Adrenal gland (tissue), 12 donors: Measurements from ENCODE around the gene CSTPP1. TPM values are rescaled to one million over a fixed set of nuclear protein-coding genes. Genes with fewer than 3 reads are reported as not detected.
"Not testable (repeated sequence)": the region's sequence is repeated elsewhere in the genome, so short reads cannot be mapped to it uniquely, and the experiment has no call there.

Experiments
- DNase-seq, 7 donors: peaks; one replicate each; pipeline ENCODE4 v3.0.0-alpha.2; 2019 to 2020
- H3K27ac ChIP-seq, 5 donors: fragments of 200-600 bp; sonication (generic) in 4 of 5; 1 replicate in 3 of 5; 2 replicates in 2 of 5; pipeline versions ENCODE4 v1.5.1 to v1.8.0; 2016 to 2020; ENCODE audit warnings: mild to moderate bottlenecking in 1 of 5
- H3K27me3 ChIP-seq: fragments of 200-600 bp; 2 replicates; pipeline ENCODE4 v1.8.0; 2021
- H3K36me3 ChIP-seq, 2 donors: fragments of 200-600 bp; replicated peaks in 1 of 2; 1 replicate in 1 of 2; 2 replicates in 1 of 2; pipeline versions ENCODE4 v1.5.1 to v1.8.0; 2018 to 2022
- H3K4me1 ChIP-seq, 2 donors: fragments of 200-600 bp; replicated peaks in 1 of 2; 1 replicate in 1 of 2; 2 replicates in 1 of 2; pipeline versions ENCODE4 v1.5.1 to v1.8.0; 2018 to 2021
- H3K4me3 ChIP-seq, 4 donors: fragments of 200-600 bp; sonication (generic) in 3 of 4; one replicate each; pipeline ENCODE4 v1.5.1; 2016 to 2018
- H3K9me3 ChIP-seq, 3 donors: fragments of 200-600 bp; sonication (generic) in 1 of 3; replicated peaks in 1 of 3; 1 replicate in 2 of 3; 2 replicates in 1 of 3; pipeline versions ENCODE4 v1.5.1 to v1.8.0; 2016 to 2021
- CTCF ChIP-seq, 6 experiments: fragments of 450-650 bp in 4 of 6; fragments of 200-600 bp in 2 of 6; sonication (generic) in 1 of 6; IDR thresholded peaks; 1 replicate in 5 of 6; 2 replicates in 1 of 6; pipeline versions ENCODE4 v1.5.1 to v1.8.0; 2016 to 2021; ENCODE audit warnings: antibody characterized with exemption in 6 of 6, mild to moderate bottlenecking in 2 of 6, moderate library complexity in 1 of 6
- POLR2A ChIP-seq, 2 donors: fragments of 450-650 bp; IDR thresholded peaks; one replicate each; pipeline ENCODE4 v1.6.1; 2017; ENCODE audit warnings: antibody characterized with exemption in 2 of 2, mild to moderate bottlenecking in 2 of 2, moderate library complexity in 1 of 2
- WGBS, 4 donors: extraction: QIAGEN DNeasy Blood & Tissue Kit in 2 of 4; methylation state at CpG; one replicate each; pipeline versions ENCODE4 v1.1.5 to v1.1.7; 2013 to 2017; 5-methylcytosine and 5-hydroxymethylcytosine counted together
- intact Hi-C, 2 donors: fragments of 100-400 bp; cut with DNase I; formaldehyde crosslinking; loops; one replicate each; pipeline versions ENCODE4 v1.14.1 to v1.15.0; 2022 to 2023
- microRNA-seq, 3 donors: library from miRNA; unstranded; fragments of <30 nt; microRNA quantifications; one replicate each; pipeline ENCODE4, GENCODE V29; 2017 to 2020
- polyA plus RNA-seq, 3 donors: library from polyadenylated mRNA; stranded (reverse); fragments of 200-250 nt in 2 of 3; fragments of 350-450 nt in 1 of 3; fragmentation: Illumina TruSeq in 1 of 3; extraction: RNeasy Lipid Tissue Mini Kit (QIAGEN cat#74804) in 1 of 3; gene quantifications; one replicate each; pipeline ENCODE4 v1.2.3, GENCODE V29; 2013 to 2014
- small RNA-seq, 2 donors: library from RNA; depleted of rRNA; stranded (forward); fragments of <200 nt; gene quantifications; one replicate each; pipeline ENCODE3, GENCODE V24; 2016
- total RNA-seq, 9 donors: library from RNA; depleted of rRNA in 4 of 9; stranded (reverse); fragments of >200 nt in 4 of 9; fragments of 120-200 nt in 1 of 9; fragmentation: NEBNext Ultra II Directional in 1 of 9; extraction: Animal tissue kit (Norgen Biotek cat#: 25700) in 1 of 9; gene quantifications; one replicate each; pipeline versions ENCODE4 v1.1.0 to v1.2.4, GENCODE V29; 2013 to 2023
- donor health status: healthy with polysubstance abuse.
- donor health status: Bipolar disorder and iron deficiency.
- donor health status: DM: yes; HTN: yes; CAD: no.
- donor health status: DM: no; HTN: no; CAD: no.
- donor health status: DM: no; HTN: no; CAD: no.
- donor health status: DM: yes; HTN: yes; CAD: no.

The CSTPP1 gene
- total and polyA plus RNA-seq, 12 donors, result 17.6 to 63.0 (median 24.4) TPM

- DNase-seq, result no peak
- Histone ChIP-seq H3K4me3 (no peak overlapping the region), H3K36me3 (no peaks in the 10 kb centered on the region), H3K4me1 (no peaks in the 10 kb centered on the region), H3K27ac (no peak overlapping the region), H3K27me3 (no peaks in the 10 kb centered on the region), H3K9me3 (no peaks in the 10 kb centered on the region)
- 83 to 93% (median 87%) methylated on average over 6 of the region's 6 CpGs for WGBS, 4 donors
- TF ChIP-seq POLR2A (IDR thresholded peaks at IDR 0.05), result no peak
- intact Hi-C loops, result no loop called here
Observed at GRCh38 chr11:47207459-47207858, 270.9 kb downstream of the CSTPP1 start.

GRCh38 chr11:47208008-47208552, 271.5 kb downstream of the CSTPP1 start:
- WGBS, 4 donors, result 87 to 94% (median 91%) methylated on average over 13 of the region's 13 CpGs
- H3K9me3 ChIP-seq, H3K4me1 ChIP-seq, H3K27ac ChIP-seq, H3K4me3 ChIP-seq, H3K27me3 ChIP-seq, intact Hi-C loops, H3K36me3 ChIP-seq, DNase-seq: not testable (repeated sequence)

DNA sequence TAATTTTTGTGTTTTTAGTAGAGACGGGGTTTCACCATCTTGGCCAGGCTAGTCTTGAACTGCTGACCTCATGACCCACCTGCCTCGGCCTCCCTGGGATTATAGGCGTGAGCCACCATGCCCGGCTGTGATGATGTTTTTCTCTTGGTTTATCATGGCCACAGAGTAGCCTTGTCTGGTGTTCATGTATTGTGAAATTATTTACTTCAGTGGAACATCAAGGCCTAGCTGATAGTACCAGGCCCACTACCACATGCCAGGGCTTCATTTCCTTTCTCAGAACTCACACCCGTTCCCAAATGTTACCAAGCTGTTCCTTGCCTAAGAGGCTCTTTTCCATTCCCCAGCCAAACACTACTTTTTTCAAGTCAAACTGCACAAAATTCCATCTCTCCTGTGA, 272.1 kb downstream of the CSTPP1 start:
- no peaks in the 10 kb centered on the region for H3K27me3 ChIP-seq
- TF ChIP-seq CTCF (IDR thresholded peaks at IDR 0.05), result no peak
- TF ChIP-seq POLR2A (IDR thresholded peaks at IDR 0.05), result no peak
- intact Hi-C loops, result no loop called here
- H3K9me3 ChIP-seq, result no peaks in the 10 kb centered on the region
- H3K36me3 ChIP-seq, result no peaks in the 10 kb centered on the region
- H3K27ac ChIP-seq, result peak overlapping the region in 1 of 5 donors; percentile 10
- WGBS, 4 donors, result 49 to 70% (median 56%) methylated on average over 5 of the region's 5 CpGs
- peaks cover 2% of the 10 kb centered on the region in 2 donors for H3K4me1 ChIP-seq
- peak in 1 of 7 donors; percentile 30 for DNase-seq
- no peak overlapping the region for H3K4me3 ChIP-seq

Small RNA genes lying within 50 kb of the gene (microRNA-seq; reads per million reads assigned to microRNA genes)
- gene MIR6745, result 0.28 to 1.1 (median 0.45) reads per million in 3 donors

Small RNA genes lying within 50 kb of the gene (small RNA-seq; reads per million reads assigned to genes)
- gene MIR6745, result 0 reads per million in 2 donors

Other genes starting within 250 kb of the CSTPP1 start
- gene ARHGAP1, start 236.1 kb upstream of the CSTPP1 start, total RNA-seq, result 100 to 1,000 TPM in 3 of 9 donors, 10 to 100 TPM in 6; 18.7 to 125 (median 93.9) TPM
- 10 to 100 TPM; 29.0 to 52.6 (median 32.5) TPM for gene ARHGAP1, start 236.1 kb upstream of the CSTPP1 start, polyA plus RNA-seq
- 10 to 100 TPM in 4 of 9 donors, 1 to 10 TPM in 5; 5.5 to 13.6 (median 9.5) TPM for gene ZNF408, start 235.7 kb upstream of the CSTPP1 start, total RNA-seq
- gene ZNF408, start 235.7 kb upstream of the CSTPP1 start, polyA plus RNA-seq, result 10 to 100 TPM in 1 of 3 donors, 1 to 10 TPM in 2; 2.2 to 13.8 (median 8.4) TPM
- gene F2, start 217.5 kb upstream of the CSTPP1 start, total RNA-seq, result under 1 TPM in 2 of 9 donors, not detected in 7; 0.50 to 0.61 TPM
- gene F2, start 217.5 kb upstream of the CSTPP1 start, polyA plus RNA-seq, result not detected
- 100 to 1,000 TPM in 5 of 9 donors, 10 to 100 TPM in 4; 71.4 to 174 (median 102) TPM for gene CKAP5, start 90.5 kb upstream of the CSTPP1 start, total RNA-seq
- 10 to 100 TPM; 18.0 to 99.7 (median 18.2) TPM for gene CKAP5, start 90.5 kb upstream of the CSTPP1 start, polyA plus RNA-seq
- gene LRP4, start 18.2 kb upstream of the CSTPP1 start, total RNA-seq, result 10 to 100 TPM in 6 of 9 donors, 1 to 10 TPM in 3; 2.9 to 24.5 (median 13.3) TPM
- 1 to 10 TPM; 5.9 to 9.7 (median 7.1) TPM for gene LRP4, start 18.2 kb upstream of the CSTPP1 start, polyA plus RNA-seq
- gene ARFGAP2, start 240.1 kb downstream of the CSTPP1 start, total RNA-seq, result 100 to 1,000 TPM in 6 of 9 donors, 10 to 100 TPM in 3; 74.4 to 411 (median 122) TPM
- gene ARFGAP2, start 240.1 kb downstream of the CSTPP1 start, polyA plus RNA-seq, result 10 to 100 TPM; 72.3 to 92.6 (median 91.1) TPM
- gene PACSIN3, start 249.7 kb downstream of the CSTPP1 start, total RNA-seq, result 100 to 1,000 TPM in 6 of 9 donors, 10 to 100 TPM in 3; 69.9 to 211 (median 108) TPM
- 10 to 100 TPM; 49.4 to 78.9 (median 73.7) TPM for gene PACSIN3, start 249.7 kb downstream of the CSTPP1 start, polyA plus RNA-seq